GM06990 (cell line): ENCODE data around the gene CNTROB.

ENCODE experiments used
- DNase-seq: peaks from one replicate; pipeline ENCODE4 v3.0.0-alpha.2; 2011; ENCODE audit not compliant: insufficient read length; ENCODE audit errors: extremely low read depth
- H3K27me3 ChIP-seq: replicated peaks from 2 replicates; pipeline ENCODE4 v1.6.0; 2011; ENCODE audit warnings: low read length; ENCODE audit not compliant: control insufficient read depth, insufficient read depth
- H3K36me3 ChIP-seq: 2 replicates; pipeline ENCODE4 v1.5.1; 2011; ENCODE audit warnings: low read length; ENCODE audit not compliant: control insufficient read depth, insufficient read depth
- H3K4me3 ChIP-seq: replicated peaks from 2 replicates; pipeline ENCODE4 v1.5.1; 2011; ENCODE audit warnings: low read depth, mild to moderate bottlenecking, control low read depth, low read length
- CTCF ChIP-seq: IDR thresholded peaks from 2 replicates; pipeline ENCODE4 v1.5.1; 2011; ENCODE audit warnings: low read length, control low read depth, mild to moderate bottlenecking, inconsistent platforms; ENCODE audit not compliant: insufficient read depth, poor library complexity, severe bottlenecking

The CNTROB gene

GRCh38 chr17:7988750-7989178 lies 56.8 kb downstream of the CNTROB start:
- Histone ChIP-seq H3K27me3 (no peaks in the 10 kb centered on the region), H3K4me3 (no peak overlapping the region), H3K36me3 (no peaks in the 10 kb centered on the region)
- peak; percentile 44 for DNase-seq
- TF ChIP-seq CTCF: peak; percentile 52

- Histone ChIP-seq H3K4me3 (peak overlapping the region; percentile 55), H3K36me3 (no peaks in the 10 kb centered on the region)
These were observed 58.0 kb downstream of the CNTROB start for GRCh38 chr17:7989781-7990655.

GRCh38 chr17:7992516-7992915 lies 60.5 kb downstream of the CNTROB start:
- TF ChIP-seq CTCF: no peak
- Histone ChIP-seq H3K27me3 (no peaks in the 10 kb centered on the region), H3K36me3 (no peaks in the 10 kb centered on the region), H3K4me3 (no peak overlapping the region)
- no peak for DNase-seq

More at GRCh38 chr17:7989781-7990655, 58.0 kb downstream of the CNTROB start:
- TF ChIP-seq CTCF: peak; percentile 97
- DNase-seq: peak; percentile 88
- no peaks in the 10 kb centered on the region for H3K27me3 ChIP-seq

GRCh38 chr17:7992924-7993323 lies 60.9 kb downstream of the CNTROB start:
- Histone ChIP-seq H3K4me3 (no peak overlapping the region), H3K27me3 (no peaks in the 10 kb centered on the region), H3K36me3 (no peaks in the 10 kb centered on the region)
- TF ChIP-seq CTCF: no peak
- DNase-seq: no peak

- Histone ChIP-seq H3K36me3 (no peaks in the 10 kb centered on the region), H3K27me3 (no peaks in the 10 kb centered on the region), H3K4me3 (no peak overlapping the region)
- TF ChIP-seq CTCF: no peak
- DNase-seq: no peak
These were observed 62.1 kb downstream of the CNTROB start for GRCh38 chr17:7993972-7994589.
